Nephron progenitor cell (in vitro differentiated cells): Measurements from ENCODE around the gene UBE2D2.
"Not testable (repeated sequence)": the region's sequence is repeated elsewhere in the genome, so short reads cannot be mapped to it uniquely, and the experiment has no call there.

Experiments used
- DNase-seq: peaks from one replicate; pipeline ENCODE4 v3.0.0; 2021
- H3K27ac Mint-ChIP-seq: 2 replicates; pipeline ENCODE4 v1.8.0; 2021; ENCODE audit warnings: mild to moderate bottlenecking, moderate library complexity, mixed read lengths
- H3K27me3 Mint-ChIP-seq: 2 replicates; pipeline ENCODE4 v1.8.0; 2021; ENCODE audit warnings: mild to moderate bottlenecking, low read depth, mixed read lengths; ENCODE audit not compliant: poor library complexity
- H3K36me3 Mint-ChIP-seq: 2 replicates; pipeline ENCODE4 v1.8.0; 2021; ENCODE audit warnings: low read depth, mixed read lengths
- H3K4me1 Mint-ChIP-seq: 2 replicates; pipeline ENCODE4 v1.8.0; 2021; ENCODE audit warnings: mixed read lengths
- H3K4me3 Mint-ChIP-seq: 2 replicates; pipeline ENCODE4 v1.8.0; 2021; ENCODE audit warnings: mild to moderate bottlenecking, moderate library complexity, mixed read lengths
- H3K9me3 Mint-ChIP-seq: 2 replicates; pipeline ENCODE4 v1.8.0; 2021; ENCODE audit warnings: mild to moderate bottlenecking, moderate library complexity, mixed read lengths
- TF ChIP-seq, protein P1 (sequence below): fragments of 200-600 bp; sonication (generic); IDR thresholded peaks from 2 replicates; pipeline ENCODE4 v1.5.0; 2021; ENCODE audit warnings: antibody characterized with exemption

UBE2D2 gene

DNA sequence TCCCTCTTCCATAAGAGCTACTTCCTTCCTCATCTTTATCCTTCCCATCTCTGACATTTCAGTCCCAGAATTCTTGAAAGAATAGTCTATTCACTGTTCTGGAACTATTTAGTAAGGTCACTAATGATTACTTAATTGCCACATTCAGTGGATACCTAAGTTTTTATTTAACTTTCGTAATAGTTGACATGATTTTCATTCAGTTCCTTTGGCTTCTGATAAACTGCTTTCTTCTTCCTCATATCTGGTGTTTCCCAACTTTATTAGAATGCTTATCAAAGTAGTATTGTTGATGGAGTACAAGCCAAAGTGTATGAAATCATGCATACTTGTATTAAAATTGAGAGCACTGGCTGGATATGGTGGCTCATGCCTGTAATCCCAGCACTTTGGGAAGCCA, 10.8 kb downstream of the UBE2D2 start:
- Mint-ChIP-seq H3K36me3 (peaks cover 40% of the 10 kb centered on the region), H3K4me3 (no peak overlapping the region), H3K4me1 (no peaks in the 10 kb centered on the region), H3K9me3 (no peaks in the 10 kb centered on the region), H3K27ac (peak overlapping the region; percentile 70), H3K27me3 (no peaks in the 10 kb centered on the region)
- TF ChIP-seq, protein P1, sequence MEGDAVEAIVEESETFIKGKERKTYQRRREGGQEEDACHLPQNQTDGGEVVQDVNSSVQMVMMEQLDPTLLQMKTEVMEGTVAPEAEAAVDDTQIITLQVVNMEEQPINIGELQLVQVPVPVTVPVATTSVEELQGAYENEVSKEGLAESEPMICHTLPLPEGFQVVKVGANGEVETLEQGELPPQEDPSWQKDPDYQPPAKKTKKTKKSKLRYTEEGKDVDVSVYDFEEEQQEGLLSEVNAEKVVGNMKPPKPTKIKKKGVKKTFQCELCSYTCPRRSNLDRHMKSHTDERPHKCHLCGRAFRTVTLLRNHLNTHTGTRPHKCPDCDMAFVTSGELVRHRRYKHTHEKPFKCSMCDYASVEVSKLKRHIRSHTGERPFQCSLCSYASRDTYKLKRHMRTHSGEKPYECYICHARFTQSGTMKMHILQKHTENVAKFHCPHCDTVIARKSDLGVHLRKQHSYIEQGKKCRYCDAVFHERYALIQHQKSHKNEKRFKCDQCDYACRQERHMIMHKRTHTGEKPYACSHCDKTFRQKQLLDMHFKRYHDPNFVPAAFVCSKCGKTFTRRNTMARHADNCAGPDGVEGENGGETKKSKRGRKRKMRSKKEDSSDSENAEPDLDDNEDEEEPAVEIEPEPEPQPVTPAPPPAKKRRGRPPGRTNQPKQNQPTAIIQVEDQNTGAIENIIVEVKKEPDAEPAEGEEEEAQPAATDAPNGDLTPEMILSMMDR: no peak
- DNase-seq: no peak

DNA sequence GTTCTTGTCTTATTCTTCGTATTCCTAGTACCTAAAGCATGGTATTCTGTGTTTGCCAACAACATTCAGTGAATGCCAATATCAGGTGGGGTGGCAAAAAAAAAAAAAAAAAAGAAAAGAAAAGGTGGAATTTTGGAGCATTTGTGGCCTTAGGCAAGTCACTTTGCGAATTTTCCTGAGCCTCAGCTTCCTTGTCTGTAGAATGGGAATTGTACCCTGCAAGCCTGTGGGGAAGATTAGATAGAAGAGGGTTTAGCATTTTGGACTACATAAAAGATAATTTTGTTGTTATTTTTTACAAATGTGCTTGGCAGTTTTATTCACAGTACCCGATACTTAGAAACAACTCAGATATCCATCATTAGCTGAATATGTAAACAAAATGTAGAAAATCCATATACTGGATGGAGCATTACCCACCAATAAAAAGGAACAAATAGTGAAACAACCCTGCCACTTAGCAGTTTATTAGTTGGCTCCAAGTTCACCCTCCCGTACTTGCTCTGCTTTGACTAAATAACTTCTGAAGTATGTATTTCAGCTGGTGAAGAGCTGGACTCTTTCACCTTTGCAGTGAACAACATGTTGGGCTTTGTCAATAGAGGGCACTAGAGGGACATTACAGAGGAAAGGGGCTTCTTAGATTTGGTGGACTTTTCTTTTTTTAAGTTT, 13.6 kb downstream of the UBE2D2 start:
- H3K4me3 Mint-ChIP-seq: no peak overlapping the region
- H3K9me3 Mint-ChIP-seq: no peaks in the 10 kb centered on the region
- peaks cover 2% of the 10 kb centered on the region for H3K27me3 Mint-ChIP-seq
- no peak overlapping the region for H3K27ac Mint-ChIP-seq
- peaks cover 32% of the 10 kb centered on the region for H3K36me3 Mint-ChIP-seq
- no peak for DNase-seq
- no peaks in the 10 kb centered on the region for H3K4me1 Mint-ChIP-seq
- TF ChIP-seq, protein P1: peak; percentile 54

DNA sequence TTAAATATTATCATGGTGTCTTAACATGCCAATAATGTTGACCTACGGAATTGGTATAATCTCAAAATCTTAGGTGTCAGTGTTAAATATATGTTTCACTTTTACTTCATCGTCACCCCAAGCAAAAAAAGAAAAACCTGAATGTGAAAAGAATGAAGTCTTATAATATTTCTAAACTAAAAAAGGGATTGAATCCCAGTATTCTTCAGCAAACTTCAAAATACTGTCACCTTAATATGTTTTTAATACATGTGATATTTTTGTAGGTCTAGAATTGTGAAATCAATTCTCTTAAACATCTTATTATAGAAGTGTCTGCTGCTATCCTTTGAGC, 14.1 kb downstream of the UBE2D2 start:
- TF ChIP-seq, protein P1: no peak
- Mint-ChIP-seq H3K36me3 (peaks cover 33% of the 10 kb centered on the region), H3K4me3 (no peak overlapping the region), H3K27me3 (peaks cover 2% of the 10 kb centered on the region), H3K27ac (no peak overlapping the region), H3K4me1 (no peaks in the 10 kb centered on the region), H3K9me3 (no peaks in the 10 kb centered on the region)
- DNase-seq: no peak

DNA sequence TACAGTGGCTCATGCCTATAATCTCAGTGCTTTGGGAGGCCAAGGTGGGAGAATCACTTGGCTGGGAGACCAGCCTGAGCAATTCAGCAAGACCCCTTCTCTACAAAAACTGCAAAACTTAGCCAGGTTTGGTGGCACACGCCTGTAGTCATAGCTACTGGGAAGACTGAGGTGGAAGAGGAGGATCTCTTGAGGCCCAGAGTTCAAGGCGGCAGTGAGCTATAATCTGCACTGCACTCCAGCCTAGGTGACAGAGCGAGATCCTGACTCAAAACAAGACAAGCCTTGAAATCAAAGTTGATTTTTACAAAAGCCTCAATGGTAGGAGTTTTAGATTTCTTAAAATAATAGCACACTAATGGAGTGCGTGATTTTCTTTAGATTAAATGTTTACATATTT, 14.6 kb downstream of the UBE2D2 start:
- DNase-seq: no peak
- peaks cover 2% of the 10 kb centered on the region for H3K9me3 Mint-ChIP-seq
- H3K4me3 Mint-ChIP-seq: no peak overlapping the region
- peak overlapping the region; percentile 78 for H3K27ac Mint-ChIP-seq
- peaks cover 2% of the 10 kb centered on the region for H3K27me3 Mint-ChIP-seq
- peaks cover 2% of the 10 kb centered on the region for H3K4me1 Mint-ChIP-seq
- peaks cover 37% of the 10 kb centered on the region for H3K36me3 Mint-ChIP-seq
- TF ChIP-seq, protein P1: no peak

DNA sequence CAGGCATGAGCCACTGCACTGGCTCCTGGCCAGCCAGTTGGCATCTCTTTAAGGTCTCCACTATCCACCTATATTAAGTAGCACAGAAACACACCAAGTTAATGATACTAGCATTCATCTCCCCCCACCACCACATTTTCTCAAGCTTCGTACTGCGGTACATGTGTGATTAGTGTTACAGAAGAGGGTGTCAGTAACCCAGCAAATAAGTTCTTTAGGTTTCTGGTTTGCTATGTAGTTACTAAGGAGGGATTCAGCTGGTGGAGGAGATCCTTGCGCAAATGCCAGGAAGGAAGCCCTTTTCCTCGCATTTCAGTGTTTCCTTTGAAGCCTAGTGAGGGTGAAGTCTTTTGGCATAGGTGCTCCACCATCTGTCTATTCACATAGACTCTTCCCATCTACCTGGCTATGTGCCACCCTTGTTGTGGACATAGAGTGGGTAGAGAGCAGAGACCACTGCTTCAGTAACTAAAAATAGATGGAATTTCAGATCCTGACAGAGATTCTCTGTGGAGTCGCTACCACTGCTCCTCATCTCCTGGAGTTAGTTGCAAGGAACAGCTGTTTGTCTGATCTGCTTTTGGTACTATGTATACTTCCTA, 16.7 kb downstream of the UBE2D2 start:
- peaks cover 4% of the 10 kb centered on the region for H3K9me3 Mint-ChIP-seq
- H3K4me1 Mint-ChIP-seq: peaks cover 5% of the 10 kb centered on the region
- H3K36me3 Mint-ChIP-seq: peaks cover 38% of the 10 kb centered on the region
- peaks cover 2% of the 10 kb centered on the region for H3K27me3 Mint-ChIP-seq
- H3K27ac Mint-ChIP-seq: no peak overlapping the region
- H3K4me3 Mint-ChIP-seq: no peak overlapping the region
- no peak for DNase-seq
- TF ChIP-seq, protein P1: no peak

DNA sequence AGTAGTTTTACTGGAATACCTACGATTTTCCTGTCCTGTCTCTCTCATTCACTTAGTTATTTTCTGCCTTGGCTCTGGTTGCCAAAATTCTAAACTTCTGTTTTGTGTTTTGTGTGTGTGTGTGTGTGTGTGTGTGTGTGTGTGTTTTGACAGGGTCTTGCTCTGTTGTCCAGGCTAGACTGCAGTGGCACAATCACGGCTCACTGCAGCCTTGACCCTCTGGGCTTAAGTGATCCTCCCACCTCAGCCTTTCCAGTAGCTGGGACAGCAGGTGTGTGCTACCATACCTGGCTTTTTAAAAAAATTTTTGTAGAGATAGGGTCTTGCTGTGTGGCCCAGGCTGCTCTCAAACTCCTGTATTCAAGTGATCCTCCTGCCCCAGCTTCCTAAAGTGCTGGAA, 17.2 kb downstream of the UBE2D2 start:
- Mint-ChIP-seq H3K27me3 (peaks cover 2% of the 10 kb centered on the region), H3K4me1 (peaks cover 5% of the 10 kb centered on the region), H3K27ac (peak overlapping the region; percentile 18), H3K4me3 (no peak overlapping the region), H3K36me3 (peaks cover 38% of the 10 kb centered on the region), H3K9me3 (peaks cover 4% of the 10 kb centered on the region)
- DNase-seq: no peak
- TF ChIP-seq, protein P1: no peak

DNA sequence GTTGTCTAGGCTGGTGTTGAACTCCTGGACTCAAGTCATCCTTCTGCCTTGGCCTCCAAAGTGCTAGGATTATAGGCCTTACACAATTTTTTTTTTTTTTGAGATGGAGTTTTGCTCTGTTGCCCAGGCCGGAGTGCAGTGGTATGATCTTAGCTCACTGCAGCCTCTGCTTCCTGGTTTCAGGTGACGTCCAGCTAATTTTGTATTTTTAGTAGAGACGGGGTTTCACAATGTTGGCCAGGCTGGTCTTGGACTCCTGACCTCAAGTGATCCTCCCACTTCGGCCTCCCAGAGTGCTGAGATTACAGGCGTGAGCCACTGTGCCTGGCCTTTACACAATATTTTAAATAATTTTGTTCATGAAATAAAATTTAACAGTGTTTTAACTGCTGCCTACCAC, 21.0 kb downstream of the UBE2D2 start:
- H3K9me3 Mint-ChIP-seq, H3K27ac Mint-ChIP-seq, H3K27me3 Mint-ChIP-seq, H3K4me3 Mint-ChIP-seq, DNase-seq, H3K4me1 Mint-ChIP-seq: not testable (repeated sequence)
- H3K36me3 Mint-ChIP-seq: peaks cover 47% of the 10 kb centered on the region
